HEK293 (cell line): Measurements from ENCODE around the gene SLC25A11.

Experiments
- CTCF ChIA-PET: fragments of 350-600 bp; formaldehyde crosslinking; extraction: SDS; loops from one replicate; lab custom pipeline; 2021; ENCODE audit warnings: antibody characterized with exemption; lab: Yijun Ruan, JAX
- POLR2A ChIA-PET: fragments of 300-600 bp; formaldehyde crosslinking; extraction: SDS; loops from one replicate; lab custom pipeline; 2020; ENCODE audit warnings: antibody characterized with exemption, inconsistent platforms; lab: Yijun Ruan, JAX
- H3K27ac ChIP-seq: fragments of 200-500 bp; sonication (Bioruptor generic); 2 replicates; pipeline ENCODE4 v1.5.1; 2014; ENCODE audit warnings: low read depth, low read length, control low read depth, inconsistent platforms; ENCODE audit errors: extremely low read depth
- H3K36me3 ChIP-seq, 2 experiments: fragments of 200-500 bp in 1 of 2; sonication (Bioruptor generic) in 1 of 2; 1 replicate in 1 of 2; 2 replicates in 1 of 2; pipeline ENCODE4 v1.5.1; 2014 to 2017; ENCODE audit warnings: inconsistent platforms in 2 of 2, low read length in 2 of 2; ENCODE audit not compliant: control insufficient read depth in 2 of 2, insufficient read depth in 1 of 2
- H3K4me1 ChIP-seq: fragments of 200-500 bp; sonication (Bioruptor generic); 2 replicates; pipeline ENCODE4 v1.5.1; 2014; ENCODE audit warnings: mild to moderate bottlenecking, low read length, inconsistent platforms; ENCODE audit not compliant: control insufficient read depth, insufficient read depth
- H3K4me3 ChIP-seq: 2 replicates; pipeline ENCODE4 v1.5.1; 2011; ENCODE audit warnings: low read depth, mild to moderate bottlenecking, control low read depth, low read length, moderate library complexity
- H3K9me3 ChIP-seq: fragments of 200-500 bp; sonication (Bioruptor generic); 2 replicates; pipeline ENCODE4 v1.5.1; 2014; ENCODE audit warnings: low read depth, low read length, inconsistent platforms; ENCODE audit not compliant: control insufficient read depth, insufficient read depth
- FEZF1 ChIP-seq: fragments of 450-650 bp; formaldehyde crosslinking; IDR thresholded peaks from 2 replicates; pipeline ENCODE4 v1.5.1; 2016; ENCODE audit warnings: missing biosample characterization, missing genetic modification characterization
- HOXC10 ChIP-seq: sonication (generic); formaldehyde crosslinking; IDR thresholded peaks from 2 replicates; pipeline ENCODE4 v1.8.1; 2023; ENCODE audit warnings: mild to moderate bottlenecking, missing genetic modification reagents
- KLF10 ChIP-seq: fragments of 450-650 bp; IDR thresholded peaks from 2 replicates; pipeline ENCODE4 v1.5.1; 2018; ENCODE audit warnings: missing biosample characterization, mild to moderate bottlenecking, missing genetic modification characterization
- OVOL3 ChIP-seq: fragments of 450-650 bp; formaldehyde crosslinking; IDR thresholded peaks from 2 replicates; pipeline ENCODE4 v1.5.1; 2016; ENCODE audit warnings: missing biosample characterization, missing genetic modification characterization
- TRIM28 ChIP-seq: IDR thresholded peaks from 2 replicates; pipeline ENCODE4 v1.6.1; 2011; ENCODE audit warnings: low read length, control low read depth, borderline replicate concordance
- ZBTB1 ChIP-seq: fragments of 450-650 bp; formaldehyde crosslinking; IDR thresholded peaks from 2 replicates; pipeline ENCODE4 v1.5.1; 2016; ENCODE audit warnings: missing biosample characterization, missing genetic modification characterization
- ZNF155 ChIP-seq: fragments of 450-650 bp; formaldehyde crosslinking; IDR thresholded peaks from 2 replicates; pipeline ENCODE4 v1.5.1; 2016; ENCODE audit warnings: missing biosample characterization, missing genetic modification characterization
- ZNF2 ChIP-seq: fragments of 450-650 bp; formaldehyde crosslinking; IDR thresholded peaks from 2 replicates; pipeline ENCODE4 v1.5.1; 2016; ENCODE audit warnings: missing biosample characterization, missing genetic modification characterization
- ZNF202 ChIP-seq: fragments of 450-650 bp; formaldehyde crosslinking; IDR thresholded peaks from 2 replicates; pipeline ENCODE4 v1.5.1; 2016; ENCODE audit warnings: missing biosample characterization, missing genetic modification characterization, borderline replicate concordance
- ZNF214 ChIP-seq: fragments of 450-650 bp; formaldehyde crosslinking; IDR thresholded peaks from 2 replicates; pipeline ENCODE4 v1.5.1; 2017; ENCODE audit warnings: missing biosample characterization, mild to moderate bottlenecking, missing genetic modification characterization, borderline replicate concordance
- ZNF48 ChIP-seq: fragments of 450-650 bp; formaldehyde crosslinking; IDR thresholded peaks from 2 replicates; pipeline ENCODE4 v1.5.1; 2016; ENCODE audit warnings: missing biosample characterization, missing genetic modification characterization
- ZNF548 ChIP-seq: fragments of 450-650 bp; formaldehyde crosslinking; IDR thresholded peaks from 2 replicates; pipeline ENCODE4 v1.5.1; 2016; ENCODE audit warnings: missing biosample characterization, missing genetic modification characterization
- ZNF610 ChIP-seq: fragments of 450-650 bp; formaldehyde crosslinking; IDR thresholded peaks from 2 replicates; pipeline ENCODE4 v1.5.1; 2016; ENCODE audit warnings: missing biosample characterization, missing genetic modification characterization, borderline replicate concordance
- ZNF621 ChIP-seq: fragments of 450-650 bp; formaldehyde crosslinking; IDR thresholded peaks from 2 replicates; pipeline ENCODE4 v1.5.1; 2017; ENCODE audit warnings: missing biosample characterization, missing genetic modification characterization
- ZNF623 ChIP-seq: fragments of 450-650 bp; formaldehyde crosslinking; IDR thresholded peaks from 2 replicates; pipeline ENCODE4 v1.5.1; 2016; ENCODE audit warnings: missing biosample characterization, missing genetic modification characterization
- ZNF654 ChIP-seq: fragments of 450-650 bp; formaldehyde crosslinking; IDR thresholded peaks from 2 replicates; pipeline ENCODE4 v1.5.1; 2016; ENCODE audit warnings: low read depth, missing biosample characterization, missing genetic modification characterization
- ZNF658 ChIP-seq: fragments of 450-650 bp; formaldehyde crosslinking; IDR thresholded peaks from 2 replicates; pipeline ENCODE4; 2016; ENCODE audit warnings: missing biosample characterization, missing genetic modification characterization
- ZNF707 ChIP-seq: fragments of 450-650 bp; formaldehyde crosslinking; IDR thresholded peaks from 2 replicates; pipeline ENCODE4 v1.5.1; 2016; ENCODE audit warnings: missing biosample characterization, missing genetic modification characterization
- ZNF837 ChIP-seq: fragments of 450-650 bp; formaldehyde crosslinking; IDR thresholded peaks from 2 replicates; pipeline ENCODE4 v1.5.1; 2016; ENCODE audit warnings: missing biosample characterization, missing genetic modification characterization
- ZXDB ChIP-seq: fragments of 450-650 bp; formaldehyde crosslinking; IDR thresholded peaks from 2 replicates; pipeline ENCODE4 v1.5.1; 2016; ENCODE audit warnings: missing biosample characterization, missing genetic modification characterization
- TF ChIP-seq, protein P1 (sequence below): sonication (generic); formaldehyde crosslinking; IDR thresholded peaks from 2 replicates; pipeline ENCODE4 v1.8.1; 2022; ENCODE audit warnings: mild to moderate bottlenecking, moderate library complexity, missing genetic modification reagents
- TF ChIP-seq, protein P2 (sequence below): fragments of 450-650 bp; formaldehyde crosslinking; IDR thresholded peaks from 2 replicates; pipeline ENCODE4 v1.5.1; 2016; ENCODE audit warnings: missing biosample characterization, missing genetic modification characterization
- TF ChIP-seq, protein P3 (sequence below): fragments of 450-650 bp; formaldehyde crosslinking; IDR thresholded peaks from 2 replicates; pipeline ENCODE4 v1.5.1; 2016; ENCODE audit warnings: missing biosample characterization, missing genetic modification characterization
- TF ChIP-seq, protein P4 (sequence below): fragments of 450-650 bp; formaldehyde crosslinking; IDR thresholded peaks from 2 replicates; pipeline ENCODE4 v1.5.1; 2016; ENCODE audit warnings: missing biosample characterization, missing genetic modification characterization, borderline replicate concordance
- TF ChIP-seq, protein P5 (sequence below): fragments of 450-650 bp; formaldehyde crosslinking; IDR thresholded peaks from 2 replicates; pipeline ENCODE4 v1.5.1; 2016; ENCODE audit warnings: missing biosample characterization, missing genetic modification characterization, low read depth

The SLC25A11 gene

DNA sequence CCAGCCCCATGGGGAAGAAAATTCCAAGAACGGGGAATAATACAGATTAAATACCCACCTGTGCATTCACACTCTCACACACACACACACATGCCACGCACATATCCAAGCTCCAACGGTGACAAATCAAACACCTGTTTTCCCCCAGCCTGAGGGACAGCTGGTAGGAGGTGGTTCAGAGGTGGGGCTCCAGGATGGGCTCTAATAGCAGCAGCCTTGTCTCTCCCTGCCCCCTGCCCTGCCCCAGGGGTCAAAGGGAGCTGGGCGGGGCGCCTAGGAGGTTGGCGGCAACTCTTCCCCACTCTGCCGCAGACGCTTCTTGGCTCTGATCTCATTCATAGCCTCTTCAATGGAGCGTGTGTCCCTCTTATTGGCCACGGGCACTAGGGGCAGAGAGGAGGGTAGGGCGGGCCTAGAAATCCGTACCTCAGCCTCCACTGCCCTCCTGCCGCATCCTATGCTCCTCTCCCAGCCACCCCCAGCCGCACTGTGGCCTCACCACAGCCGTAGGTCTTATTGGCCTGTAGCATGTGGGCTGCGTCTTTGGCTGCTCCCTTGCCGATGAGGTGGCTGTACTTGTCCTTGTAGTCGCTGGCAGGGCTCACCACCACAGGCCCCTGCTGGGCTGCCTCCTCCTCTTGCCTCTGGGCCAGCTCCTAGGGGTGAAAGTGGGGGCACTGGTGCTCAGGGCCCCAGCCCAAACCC, 19.6 kb upstream of the SLC25A11 start:
- CTCF ChIA-PET = interaction anchor here (0.6 to 0.7 kb wide), 2 partner anchors 20 to 732 kb away, joined by 3 read pairs; partner anchors contain the start of gene SLC25A11
- Histone ChIP-seq H3K9me3 (no peaks in the 10 kb centered on the region), H3K4me3 (no peak overlapping the region), H3K4me1 (no peaks in the 10 kb centered on the region), H3K27ac (no peak overlapping the region), H3K36me3 (peaks cover 0 to 12% of the 10 kb centered on the region in 2 experiments; a peak in 2 of 3 replicates)
- POLR2A ChIA-PET = interaction anchor here (1.0 to 17.9 kb wide), 3 partner anchors 8 to 11 kb away, joined by 3 to 358 read pairs (median 3); partner anchors contain the start of genes ENO3, PFN1 and SPAG7
- TF ChIP-seq ZNF48 (tag by site-specific recombination) = no peak
- TF ChIP-seq ZNF155 (tag by site-specific recombination) = no peak
- TF ChIP-seq OVOL3 (tag by site-specific recombination) = no peak
- TF ChIP-seq ZNF2 = no peak
- TF ChIP-seq ZNF707 (tag by site-specific recombination) = no peak

DNA sequence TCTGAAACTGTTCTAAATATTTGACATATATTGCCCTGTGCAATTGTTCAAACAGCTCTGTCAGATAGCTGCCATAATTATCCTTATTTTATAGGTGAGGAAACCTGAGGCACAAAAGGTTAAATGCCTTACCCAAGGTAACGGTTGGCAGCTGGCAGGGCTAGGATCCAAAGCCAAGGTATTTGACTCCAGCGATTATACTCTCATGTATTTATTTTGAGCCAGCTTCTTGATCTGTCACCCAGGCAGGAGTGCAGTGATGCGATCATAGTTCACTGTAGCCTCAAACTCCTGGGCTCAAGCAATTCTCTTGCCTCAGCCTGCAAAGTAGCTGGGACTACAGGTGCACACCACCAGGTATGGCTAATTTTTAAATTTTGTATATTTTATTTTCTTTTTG, 18.3 kb upstream of the SLC25A11 start:
- Histone ChIP-seq H3K9me3 (no peaks in the 10 kb centered on the region), H3K4me3 (no peak overlapping the region), H3K4me1 (no peaks in the 10 kb centered on the region), H3K27ac (no peak overlapping the region), H3K36me3 (peaks cover 0 to 12% of the 10 kb centered on the region in 2 experiments; a peak in 2 of 3 replicates)
- ChIA-PET POLR2A (interaction anchor here (0.6 to 17.9 kb wide), 6 partner anchors 9 to 35 kb away, joined by 3 to 358 read pairs (median 4); partner anchors contain the start of genes PFN1, RNF167, SLC25A11 and SPAG7), CTCF (interaction anchor here (0.6 to 1.2 kb wide), 3 partner anchors 8 to 104 kb away, joined by 3 to 6 read pairs (median 5); no protein-coding TSS in a partner anchor)
- TF ChIP-seq HOXC10 (CRISPR knock-in tag) = no peak
- no peak for TF ChIP-seq KLF10 (tag by site-specific recombination)
- no peak for TF ChIP-seq ZNF548
- TF ChIP-seq ZNF214 (tag by site-specific recombination) = no peak
- no peak for TF ChIP-seq ZXDB
- TF ChIP-seq ZNF610 = no peak
- TF ChIP-seq FEZF1 (tag by site-specific recombination) = no peak
- TF ChIP-seq, protein P1, sequence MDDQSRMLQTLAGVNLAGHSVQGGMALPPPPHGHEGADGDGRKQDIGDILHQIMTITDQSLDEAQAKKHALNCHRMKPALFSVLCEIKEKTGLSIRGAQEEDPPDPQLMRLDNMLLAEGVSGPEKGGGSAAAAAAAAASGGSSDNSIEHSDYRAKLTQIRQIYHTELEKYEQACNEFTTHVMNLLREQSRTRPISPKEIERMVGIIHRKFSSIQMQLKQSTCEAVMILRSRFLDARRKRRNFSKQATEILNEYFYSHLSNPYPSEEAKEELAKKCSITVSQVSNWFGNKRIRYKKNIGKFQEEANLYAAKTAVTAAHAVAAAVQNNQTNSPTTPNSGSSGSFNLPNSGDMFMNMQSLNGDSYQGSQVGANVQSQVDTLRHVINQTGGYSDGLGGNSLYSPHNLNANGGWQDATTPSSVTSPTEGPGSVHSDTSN (CRISPR knock-in tag) = no peak
- no peak for TF ChIP-seq ZNF837 (tag by site-specific recombination)
- no peak for TF ChIP-seq ZNF658 (tag by site-specific recombination)
- no peak for TF ChIP-seq ZNF654 (tag by site-specific recombination)
- no peak for TF ChIP-seq ZBTB1 (tag by site-specific recombination)
- TF ChIP-seq ZNF623 (tag by site-specific recombination) = no peak
- no peak for TF ChIP-seq ZNF621 (tag by site-specific recombination)
- TF ChIP-seq, protein P2, sequence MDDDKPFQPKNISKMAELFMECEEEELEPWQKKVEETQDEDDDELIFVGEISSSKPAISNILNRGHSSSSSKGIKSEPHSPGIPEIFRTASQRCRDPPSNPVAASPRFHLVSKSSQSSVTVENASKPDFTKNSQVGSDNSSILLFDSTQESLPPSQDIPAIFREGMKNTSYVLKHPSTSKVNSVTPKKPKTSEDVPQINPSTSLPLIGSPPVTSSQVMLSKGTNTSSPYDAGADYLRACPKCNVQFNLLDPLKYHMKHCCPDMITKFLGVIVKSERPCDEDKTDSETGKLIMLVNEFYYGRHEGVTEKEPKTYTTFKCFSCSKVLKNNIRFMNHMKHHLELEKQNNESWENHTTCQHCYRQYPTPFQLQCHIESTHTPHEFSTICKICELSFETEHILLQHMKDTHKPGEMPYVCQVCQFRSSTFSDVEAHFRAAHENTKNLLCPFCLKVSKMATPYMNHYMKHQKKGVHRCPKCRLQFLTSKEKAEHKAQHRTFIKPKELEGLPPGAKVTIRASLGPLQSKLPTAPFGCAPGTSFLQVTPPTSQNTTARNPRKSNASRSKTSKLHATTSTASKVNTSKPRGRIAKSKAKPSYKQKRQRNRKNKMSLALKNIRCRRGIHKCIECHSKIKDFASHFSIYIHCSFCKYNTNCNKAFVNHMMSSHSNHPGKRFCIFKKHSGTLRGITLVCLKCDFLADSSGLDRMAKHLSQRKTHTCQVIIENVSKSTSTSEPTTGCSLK (tag by site-specific recombination) = no peak
- TF ChIP-seq, protein P3, sequence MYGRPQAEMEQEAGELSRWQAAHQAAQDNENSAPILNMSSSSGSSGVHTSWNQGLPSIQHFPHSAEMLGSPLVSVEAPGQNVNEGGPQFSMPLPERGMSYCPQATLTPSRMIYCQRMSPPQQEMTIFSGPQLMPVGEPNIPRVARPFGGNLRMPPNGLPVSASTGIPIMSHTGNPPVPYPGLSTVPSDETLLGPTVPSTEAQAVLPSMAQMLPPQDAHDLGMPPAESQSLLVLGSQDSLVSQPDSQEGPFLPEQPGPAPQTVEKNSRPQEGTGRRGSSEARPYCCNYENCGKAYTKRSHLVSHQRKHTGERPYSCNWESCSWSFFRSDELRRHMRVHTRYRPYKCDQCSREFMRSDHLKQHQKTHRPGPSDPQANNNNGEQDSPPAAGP (tag by site-specific recombination) = no peak
- no peak for TF ChIP-seq ZNF202 (tag by site-specific recombination)
- TF ChIP-seq, protein P4, sequence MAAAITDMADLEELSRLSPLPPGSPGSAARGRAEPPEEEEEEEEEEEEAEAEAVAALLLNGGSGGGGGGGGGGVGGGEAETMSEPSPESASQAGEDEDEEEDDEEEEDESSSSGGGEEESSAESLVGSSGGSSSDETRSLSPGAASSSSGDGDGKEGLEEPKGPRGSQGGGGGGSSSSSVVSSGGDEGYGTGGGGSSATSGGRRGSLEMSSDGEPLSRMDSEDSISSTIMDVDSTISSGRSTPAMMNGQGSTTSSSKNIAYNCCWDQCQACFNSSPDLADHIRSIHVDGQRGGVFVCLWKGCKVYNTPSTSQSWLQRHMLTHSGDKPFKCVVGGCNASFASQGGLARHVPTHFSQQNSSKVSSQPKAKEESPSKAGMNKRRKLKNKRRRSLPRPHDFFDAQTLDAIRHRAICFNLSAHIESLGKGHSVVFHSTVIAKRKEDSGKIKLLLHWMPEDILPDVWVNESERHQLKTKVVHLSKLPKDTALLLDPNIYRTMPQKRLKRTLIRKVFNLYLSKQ = no peak
- no peak for TF ChIP-seq TRIM28
- TF ChIP-seq, protein P5, sequence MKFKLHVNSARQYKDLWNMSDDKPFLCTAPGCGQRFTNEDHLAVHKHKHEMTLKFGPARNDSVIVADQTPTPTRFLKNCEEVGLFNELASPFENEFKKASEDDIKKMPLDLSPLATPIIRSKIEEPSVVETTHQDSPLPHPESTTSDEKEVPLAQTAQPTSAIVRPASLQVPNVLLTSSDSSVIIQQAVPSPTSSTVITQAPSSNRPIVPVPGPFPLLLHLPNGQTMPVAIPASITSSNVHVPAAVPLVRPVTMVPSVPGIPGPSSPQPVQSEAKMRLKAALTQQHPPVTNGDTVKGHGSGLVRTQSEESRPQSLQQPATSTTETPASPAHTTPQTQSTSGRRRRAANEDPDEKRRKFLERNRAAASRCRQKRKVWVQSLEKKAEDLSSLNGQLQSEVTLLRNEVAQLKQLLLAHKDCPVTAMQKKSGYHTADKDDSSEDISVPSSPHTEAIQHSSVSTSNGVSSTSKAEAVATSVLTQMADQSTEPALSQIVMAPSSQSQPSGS (tag by site-specific recombination) = no peak
